Liver (tissue), 9 donors: Measurements from ENCODE around the gene ONECUT1. TPM values are rescaled to one million over a fixed set of nuclear protein-coding genes. Genes with fewer than 3 reads are reported as not detected.

Source experiments
- DNase-seq: peaks from one replicate; pipeline ENCODE4 v3.0.0-alpha.2; 2017; ENCODE audit warnings: low spot score
- H3K27ac ChIP-seq, 2 donors: one replicate each; pipeline ENCODE4 v1.7.0; 2013; ENCODE audit warnings: inconsistent platforms in 2 of 2, low read length in 2 of 2, control low read depth in 1 of 2, low read depth in 1 of 2, mild to moderate bottlenecking in 1 of 2
- H3K27me3 ChIP-seq, 4 donors: one replicate each; pipeline versions ENCODE4 v1.6.1 to v1.7.0; 2013; ENCODE audit warnings: low read length in 3 of 4, inconsistent platforms in 1 of 4, mild to moderate bottlenecking in 1 of 4, moderate library complexity in 1 of 4; ENCODE audit not compliant: control insufficient read depth in 4 of 4, insufficient read depth in 4 of 4
- H3K36me3 ChIP-seq, 4 donors: one replicate each; pipeline versions ENCODE4 v1.6.1 to v1.7.0; 2013; ENCODE audit warnings: low read length in 3 of 4, mild to moderate bottlenecking in 3 of 4, low read depth in 1 of 4, moderate library complexity in 1 of 4; ENCODE audit not compliant: control insufficient read depth in 4 of 4, insufficient read depth in 3 of 4
- H3K4me1 ChIP-seq, 4 donors: one replicate each; pipeline versions ENCODE4 v1.6.1 to v1.7.0; 2013; ENCODE audit warnings: low read length in 3 of 4, mild to moderate bottlenecking in 3 of 4, moderate library complexity in 1 of 4; ENCODE audit not compliant: control insufficient read depth in 4 of 4, insufficient read depth in 4 of 4
- H3K4me3 ChIP-seq, 3 donors: one replicate each; pipeline versions ENCODE4 v1.6.1 to v1.7.0; 2013; ENCODE audit warnings: low read length in 3 of 3, control low read depth in 1 of 3, low read depth in 1 of 3, mild to moderate bottlenecking in 1 of 3
- H3K9ac ChIP-seq, 2 donors: one replicate each; pipeline ENCODE4 v1.7.0; 2013; ENCODE audit warnings: low read length in 2 of 2, mild to moderate bottlenecking in 2 of 2, moderate library complexity in 2 of 2, control low read depth in 1 of 2, low read depth in 1 of 2
- H3K9me3 ChIP-seq, 4 donors: one replicate each; pipeline versions ENCODE4 v1.6.1 to v1.7.0; 2013; ENCODE audit warnings: low read length in 3 of 4; ENCODE audit not compliant: control insufficient read depth in 4 of 4
- EGR1 ChIP-seq, 2 donors: IDR thresholded peaks; 2 replicates each; pipeline ENCODE4 v1.6.1; 2016 to 2018; ENCODE audit warnings: antibody characterized with exemption in 2 of 2, low read depth in 2 of 2
- FOXA1 ChIP-seq: IDR thresholded peaks from 2 replicates; pipeline ENCODE4 v1.6.1; 2016; ENCODE audit warnings: antibody characterized with exemption
- FOXA2 ChIP-seq: IDR thresholded peaks from 2 replicates; pipeline ENCODE4 v1.6.1; 2016; ENCODE audit warnings: antibody characterized with exemption
- GABPA ChIP-seq, 2 donors: IDR thresholded peaks in 1 of 2; conservative IDR thresholded peaks in 1 of 2; 2 replicates each; pipeline ENCODE4 v1.6.1; 2016; ENCODE audit warnings: antibody characterized with exemption in 2 of 2, mild to moderate bottlenecking in 1 of 2, moderate library complexity in 1 of 2
- HNF4A ChIP-seq, 2 donors: conservative IDR thresholded peaks; 2 replicates each; pipeline ENCODE4 v1.6.1; 2016; ENCODE audit warnings: antibody characterized with exemption in 2 of 2, mild to moderate bottlenecking in 2 of 2
- HNF4G ChIP-seq: IDR thresholded peaks from 2 replicates; pipeline ENCODE4 v1.6.1; 2016; ENCODE audit warnings: antibody characterized with exemption
- NR2F2 ChIP-seq: IDR thresholded peaks from 2 replicates; pipeline ENCODE4 v1.6.1; 2016; ENCODE audit warnings: antibody characterized with exemption
- RAD21 ChIP-seq, 2 donors: IDR thresholded peaks; 2 replicates each; pipeline ENCODE4 v1.6.1; 2016; ENCODE audit warnings: antibody characterized with exemption in 2 of 2, mild to moderate bottlenecking in 2 of 2
- REST ChIP-seq: IDR thresholded peaks from 2 replicates; pipeline ENCODE4 v1.6.1; 2016; ENCODE audit warnings: antibody characterized with exemption, mild to moderate bottlenecking
- RXRA ChIP-seq, 2 donors: IDR thresholded peaks; 2 replicates each; pipeline ENCODE4 v1.6.1; 2017 to 2018; ENCODE audit warnings: antibody characterized with exemption in 2 of 2, mild to moderate bottlenecking in 1 of 2
- SP1 ChIP-seq: IDR thresholded peaks from 2 replicates; pipeline ENCODE4 v1.6.1; 2018; ENCODE audit warnings: antibody characterized with exemption, mild to moderate bottlenecking
- WGBS: extraction: QIAGEN DNeasy Blood & Tissue Kit; methylation state at CpG from one replicate; pipeline ENCODE4 v1.1.7; 2013; 5-methylcytosine and 5-hydroxymethylcytosine counted together
- polyA plus RNA-seq, 2 donors: library from polyadenylated mRNA; stranded (reverse) in 1 of 2; unstranded in 1 of 2; fragments of 200-250 nt in 1 of 2; fragments of >200 nt in 1 of 2; fragmentation: Nextera tagmentation in 1 of 2; extraction: Ambion mirVana in 1 of 2; gene quantifications; one replicate each; pipeline versions ENCODE4 v1.2.1 to v1.2.3, GENCODE V29; 2013 to 2015
- total RNA-seq, 2 donors: library from RNA; depleted of rRNA; stranded (reverse); fragments of >200 nt; gene quantifications; one replicate each; pipeline ENCODE4 v1.2.3, GENCODE V29; 2014
- TF ChIP-seq, protein P1 (sequence below): IDR thresholded peaks from 2 replicates; pipeline ENCODE4 v1.6.1; 2016; ENCODE audit warnings: antibody characterized with exemption
- donor health status: healthy.
- donor health status: healthy.
- donor health status: healthy.
- donor health status: healthy.
- donor health status: healthy.

The ONECUT1 gene
- total and polyA plus RNA-seq, 4 donors, result 7.7 to 51.0 (median 14.8) TPM

- TF ChIP-seq RXRA (IDR thresholded peaks at IDR 0.05), result no peak
- no peak for TF ChIP-seq NR2F2
- no peak for TF ChIP-seq SP1
- TF ChIP-seq RAD21 (IDR thresholded peaks at IDR 0.05), result no peak
- no peak for TF ChIP-seq HNF4G
- TF ChIP-seq, protein P1, sequence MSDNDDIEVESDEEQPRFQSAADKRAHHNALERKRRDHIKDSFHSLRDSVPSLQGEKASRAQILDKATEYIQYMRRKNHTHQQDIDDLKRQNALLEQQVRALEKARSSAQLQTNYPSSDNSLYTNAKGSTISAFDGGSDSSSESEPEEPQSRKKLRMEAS, result no peak
These were observed 38.6 kb downstream of the ONECUT1 start (continued) for GRCh38 chr15:52751522-52751921.

DNA sequence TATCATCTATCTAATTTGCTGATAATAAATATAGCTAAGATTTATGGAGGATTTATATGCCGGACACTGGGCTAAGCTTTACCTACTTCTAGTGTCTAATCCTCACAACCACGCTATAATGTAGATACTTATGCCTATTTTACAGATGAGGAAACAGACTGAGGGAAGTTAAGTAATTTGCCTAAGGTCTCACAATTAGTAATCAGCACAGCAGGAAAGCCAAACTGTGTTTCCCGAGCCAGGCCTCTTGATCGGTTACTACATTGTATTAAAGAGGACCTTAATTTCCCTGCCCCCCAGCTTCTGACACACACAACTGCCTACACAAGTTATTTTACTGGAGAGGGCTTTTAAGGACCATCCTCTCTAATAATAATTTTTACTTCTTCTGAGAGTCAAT is 40.9 kb downstream of the ONECUT1 start:
- no peak for DNase-seq
- Histone ChIP-seq H3K27ac (no peak overlapping the region), H3K4me3 (no peak overlapping the region), H3K36me3 (peaks cover 0 to 12% (median 4%) of the 10 kb centered on the region in 4 donors), H3K4me1 (no peaks in the 10 kb centered on the region), H3K9ac (no peak overlapping the region), H3K9me3 (no peaks in the 10 kb centered on the region), H3K27me3 (no peaks in the 10 kb centered on the region)
- WGBS, result 70% methylated on average over 4 of the region's 4 CpGs
- TF ChIP-seq HNF4A (conservative IDR thresholded peaks at IDR 0.05) (no peak), REST (no peak), FOXA2 (no peak), EGR1 (IDR thresholded peaks at IDR 0.05; ENCODE audit: low read depth in 2 of 2) (no peak)
- TF ChIP-seq, protein P1, result no peak

DNA sequence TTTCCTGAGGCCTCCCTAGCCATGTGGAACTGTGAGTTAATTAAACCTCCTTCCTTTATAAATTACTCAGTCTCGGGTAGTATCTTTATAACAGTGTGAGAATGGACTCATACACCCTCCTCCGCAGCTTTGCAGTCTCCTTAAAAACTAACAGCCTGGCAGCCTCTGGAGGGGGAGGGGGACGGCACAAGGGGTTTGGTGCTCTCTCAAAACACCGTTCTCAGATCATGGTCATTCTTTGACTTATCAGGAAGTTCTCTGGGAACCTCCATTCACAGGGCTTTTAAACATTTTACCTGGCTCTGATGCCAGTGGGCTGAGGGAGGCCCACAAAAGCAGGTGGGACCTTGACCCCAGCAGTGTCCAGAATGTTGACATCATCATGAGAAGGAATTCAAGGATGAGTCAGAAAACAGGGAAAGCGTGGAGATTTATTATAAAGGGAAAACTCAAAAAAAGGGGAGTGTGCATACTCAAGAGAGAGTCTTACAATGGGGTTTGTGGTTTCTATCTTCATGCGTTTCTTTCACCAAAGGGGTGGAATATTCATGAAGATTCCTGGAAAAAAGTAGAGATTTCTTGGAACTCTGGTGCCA is 43.9 kb downstream of the ONECUT1 start:
- Histone ChIP-seq H3K4me1 (no peaks in the 10 kb centered on the region), H3K9ac (no peak overlapping the region), H3K27ac (no peak overlapping the region), H3K9me3 (no peaks in the 10 kb centered on the region), H3K36me3 (peaks cover 0 to 2% (median 0%) of the 10 kb centered on the region in 4 donors), H3K27me3 (no peaks in the 10 kb centered on the region), H3K4me3 (no peak overlapping the region)
- 69% methylated on average over 6 of the region's 6 CpGs for WGBS
- TF ChIP-seq HNF4A (conservative IDR thresholded peaks at IDR 0.05), result no peak
- TF ChIP-seq FOXA1, result no peak
- TF ChIP-seq GABPA (IDR thresholded peaks at IDR 0.05 in 1 of 2, conservative IDR thresholded peaks at IDR 0.05 in 1 of 2), result no peak
- no peak for TF ChIP-seq HNF4G
- TF ChIP-seq NR2F2, result no peak
- DNase-seq, result no peak
